ENCODE data around the gene APLF. TPM values are rescaled to one million over a fixed set of nuclear protein-coding genes. Genes with fewer than 3 reads are reported as not detected.

APLF gene
- 1.6 and 2.2 TPM in 2 replicates for total RNA-seq

GRCh38 chr2:68467077-68467960 lies at the start of gene APLF, which contains the start of gene FBXO48:
Gene APLF (plus strand): TSS chr2:68467585. CDS start chr2:68467732, 147 bp downstream.
Gene FBXO48 (minus strand): TSS chr2:68467294. CDS start chr2:68465145, 2,149 bp downstream.

Other genes with a start within 250 kb of the APLF start
- gene PPP3R1, start 215.1 kb upstream of the APLF start, total RNA-seq = 14.1 and 15.6 TPM in 2 replicates
- 61.2 and 62.9 TPM in 2 replicates for gene CNRIP1, start 147.6 kb upstream of the APLF start, total RNA-seq
- gene PLEK, start 102.3 kb upstream of the APLF start, total RNA-seq = under 0.01 TPM in 1 of 2 replicates, not detected in the other
- gene FBXO48, start 291 bp upstream of the APLF start, total RNA-seq = 0.30 and 0.67 TPM in 2 replicates
- gene PROKR1, start 176.0 kb downstream of the APLF start, total RNA-seq = not detected in 2 replicates